Fibroblast of mammary gland (primary cell): ENCODE measurements around the gene KRT7.

Source experiments
- DNase-seq: peaks from one replicate; pipeline ENCODE4 v3.0.0-alpha.2; 2010; ENCODE audit warnings: low read depth
- H3K4me3 ChIP-seq: 2 replicates; pipeline ENCODE4 v1.5.1; 2011; ENCODE audit warnings: low read depth, mild to moderate bottlenecking, low read length, moderate library complexity; ENCODE audit not compliant: control insufficient read depth
- CTCF ChIP-seq: conservative IDR thresholded peaks from 2 replicates; pipeline ENCODE4 v1.5.1; 2011; ENCODE audit warnings: low read depth, low read length, inconsistent platforms; ENCODE audit not compliant: control insufficient read depth, insufficient read depth

The KRT7 gene

GRCh38 chr12:52193532-52193931, 39.5 kb upstream of the KRT7 start:
- H3K4me3 ChIP-seq, result no peak overlapping the region
- TF ChIP-seq CTCF, result no peak
- DNase-seq, result no peak

GRCh38 chr12:52193991-52194390, 39.1 kb upstream of the KRT7 start:
- H3K4me3 ChIP-seq, result no peak overlapping the region
- TF ChIP-seq CTCF, result no peak
- no peak for DNase-seq

GRCh38 chr12:52195065-52195730, 37.8 kb upstream of the KRT7 start:
- no peak for TF ChIP-seq CTCF
- no peak for DNase-seq
- no peak overlapping the region for H3K4me3 ChIP-seq

- no peak for DNase-seq
- no peak overlapping the region for H3K4me3 ChIP-seq
- TF ChIP-seq CTCF, result no peak
Observed at GRCh38 chr12:52197371-52198231, 35.4 kb upstream of the KRT7 start.

- DNase-seq, result no peak
- no peak for TF ChIP-seq CTCF
- H3K4me3 ChIP-seq, result no peak overlapping the region
Observed at GRCh38 chr12:52198454-52199215, 34.4 kb upstream of the KRT7 start.

GRCh38 chr12:52199294-52199919, 33.6 kb upstream of the KRT7 start:
- no peak for TF ChIP-seq CTCF
- DNase-seq, result no peak
- no peak overlapping the region for H3K4me3 ChIP-seq
